H1 (cell line): Measurements from ENCODE around the gene RAB22A. TPM values are rescaled to one million over a fixed set of nuclear protein-coding genes. Genes with fewer than 3 reads are reported as not detected.

ENCODE experiments used
- CTCF ChIA-PET: fragments of 300-600 bp; sonication (Branson Sonifier 250); formaldehyde crosslinking; loops from one replicate; lab custom pipeline; 2021; ENCODE audit not compliant: partially characterized antibody; lab: Charles Lee
- POLR2A ChIA-PET: fragments of 300-600 bp; sonication (Branson Sonifier 250); formaldehyde crosslinking; loops from one replicate; lab custom pipeline; 2021; ENCODE audit warnings: inconsistent platforms; ENCODE audit not compliant: partially characterized antibody; lab: Charles Lee
- DNase-seq, 2 experiments: peaks; one replicate each; pipeline versions ENCODE4 v3.0.0 to v3.0.0-alpha.2; 2010 to 2022; ENCODE audit warnings: low spot score in 2 of 2, low read depth in 1 of 2, mixed read lengths in 1 of 2
- FAIRE-seq: peaks from 2 replicates; lab custom pipeline; 2011; peaks lifted over from hg19 to GRCh38; lab: Jason Lieb, UNC
- H2AFZ ChIP-seq: 2 replicates; pipeline ENCODE4 v1.8.1; 2012; ENCODE audit warnings: low read length, inconsistent platforms
- H2AK5ac ChIP-seq: 2 replicates; pipeline ENCODE4 v1.6.1; 2013; ENCODE audit warnings: low read depth, low read length
- H2BK120ac ChIP-seq: replicated peaks from 2 replicates; pipeline ENCODE3; 2013; ENCODE audit warnings: low read depth, low read length, inconsistent platforms
- H2BK12ac ChIP-seq: 2 replicates; pipeline ENCODE4 v1.6.1; 2013; ENCODE audit warnings: low read depth, low read length
- H2BK15ac ChIP-seq: 2 replicates; pipeline ENCODE4 v1.6.1; 2013; ENCODE audit warnings: low read length
- H2BK20ac ChIP-seq: 2 replicates; pipeline ENCODE4 v1.6.1; 2013; ENCODE audit warnings: low read length
- H2BK5ac ChIP-seq: 2 replicates; pipeline ENCODE4 v1.6.1; 2013; ENCODE audit warnings: low read depth, low read length
- H3K14ac ChIP-seq: 2 replicates; pipeline ENCODE4 v1.6.1; 2013; ENCODE audit warnings: inconsistent platforms; ENCODE audit not compliant: insufficient read length
- H3K18ac ChIP-seq: 2 replicates; pipeline ENCODE4 v1.6.1; 2013; ENCODE audit warnings: low read length; ENCODE audit errors: extremely low read depth
- H3K23ac ChIP-seq: 2 replicates; pipeline ENCODE4 v1.6.1; 2013; ENCODE audit warnings: inconsistent platforms; ENCODE audit not compliant: insufficient read length
- H3K23me2 ChIP-seq: 2 replicates; pipeline ENCODE4 v1.6.1; 2013; ENCODE audit warnings: low read depth, low read length
- H3K27ac ChIP-seq: 2 replicates; pipeline ENCODE4 v1.6.1; 2011; ENCODE audit warnings: low read depth, low read length, inconsistent platforms
- H3K27me3 ChIP-seq, 4 experiments: replicated peaks in 1 of 4; 1 replicate in 1 of 4; 2 replicates in 3 of 4; pipeline versions ENCODE4 v1.6.1 to v1.8.1; 2011 to 2013; ENCODE audit warnings: low read length in 3 of 4, mild to moderate bottlenecking in 3 of 4, inconsistent platforms in 2 of 4, mixed read lengths in 2 of 4, moderate library complexity in 1 of 4; ENCODE audit not compliant: control insufficient read depth in 3 of 4, insufficient read depth in 3 of 4; ENCODE audit errors: extremely low read depth in 1 of 4
- H3K36me3 ChIP-seq, 4 experiments: 2 replicates each; pipeline versions ENCODE4 v1.6.1 to v1.8.1; 2011 to 2013; ENCODE audit warnings: mild to moderate bottlenecking in 4 of 4, low read length in 3 of 4, moderate library complexity in 2 of 4, control low read depth in 1 of 4, inconsistent platforms in 1 of 4; ENCODE audit not compliant: insufficient read depth in 4 of 4, control insufficient read depth in 2 of 4
- H3K4ac ChIP-seq: replicated peaks from 2 replicates; pipeline ENCODE3; 2013; ENCODE audit warnings: low read length, low read depth, mixed read lengths, inconsistent platforms; ENCODE audit not compliant: insufficient read length
- H3K4me1 ChIP-seq, 4 experiments: replicated peaks in 1 of 4; 1 replicate in 1 of 4; 2 replicates in 3 of 4; pipeline versions ENCODE4 v1.6.1 to v1.8.1; 2011 to 2013; ENCODE audit warnings: low read length in 3 of 4, inconsistent platforms in 2 of 4, mixed read lengths in 1 of 4; ENCODE audit not compliant: insufficient read depth in 4 of 4, control insufficient read depth in 3 of 4
- H3K4me2 ChIP-seq, 2 experiments: 2 replicates each; pipeline versions ENCODE4 v1.6.1 to v1.8.1; 2011 to 2013; ENCODE audit warnings: low read depth in 2 of 2, low read length in 2 of 2, control low read depth in 1 of 2, inconsistent platforms in 1 of 2, mild to moderate bottlenecking in 1 of 2; ENCODE audit not compliant: insufficient read depth in 1 of 2
- H3K4me3 ChIP-seq, 4 experiments: fragments of 200-600, 300-600 bp in 1 of 4; sonication (generic), shearing (Covaris generic), sonication (Bioruptor Twin) in 1 of 4; 2 replicates each; pipeline versions ENCODE4 v1.5.1 to v1.8.1; 2011 to 2016; ENCODE audit warnings: low read length in 4 of 4, low read depth in 3 of 4, control low read depth in 2 of 4, inconsistent platforms in 2 of 4, mild to moderate bottlenecking in 2 of 4, mixed read lengths in 1 of 4, moderate library complexity in 1 of 4; ENCODE audit not compliant: insufficient read depth in 2 of 4; ENCODE audit errors: extremely low read depth in 1 of 4
- H3K56ac ChIP-seq: replicated peaks from 2 replicates; pipeline ENCODE3; 2013; ENCODE audit warnings: low read depth, mild to moderate bottlenecking, mixed read lengths, low read length, inconsistent platforms; ENCODE audit not compliant: insufficient read length
- H3K79me1 ChIP-seq: 2 replicates; pipeline ENCODE4 v1.6.1; 2013; ENCODE audit warnings: low read depth, low read length, control low read depth
- H3K79me2 ChIP-seq, 2 experiments: 2 replicates each; pipeline versions ENCODE4 v1.6.1 to v1.8.1; 2012 to 2013; ENCODE audit warnings: low read length in 2 of 2, mild to moderate bottlenecking in 2 of 2, inconsistent platforms in 1 of 2; ENCODE audit not compliant: insufficient read depth in 2 of 2, control insufficient read depth in 1 of 2
- H3K9ac ChIP-seq, 4 experiments: replicated peaks in 1 of 4; 1 replicate in 1 of 4; 2 replicates in 3 of 4; pipeline versions ENCODE4 v1.6.1 to v1.8.1; 2011 to 2013; ENCODE audit warnings: low read depth in 3 of 4, low read length in 3 of 4, control low read depth in 2 of 4, mild to moderate bottlenecking in 2 of 4, moderate library complexity in 2 of 4, inconsistent platforms in 1 of 4; ENCODE audit errors: extremely low read depth in 1 of 4
- H3K9me3 ChIP-seq, 2 experiments: 2 replicates each; pipeline versions ENCODE4 v1.6.1 to v1.8.1; 2012 to 2013; ENCODE audit warnings: mild to moderate bottlenecking in 2 of 2, moderate library complexity in 2 of 2, control low read depth in 1 of 2, inconsistent platforms in 1 of 2, low read depth in 1 of 2, low read length in 1 of 2, mixed read lengths in 1 of 2; ENCODE audit not compliant: insufficient read depth in 2 of 2
- H4K20me1 ChIP-seq, 2 experiments: replicated peaks in 1 of 2; 2 replicates each; pipeline versions ENCODE3 to v1.8.1; 2011 to 2013; ENCODE audit warnings: inconsistent platforms in 2 of 2, low read length in 2 of 2, mild to moderate bottlenecking in 1 of 2; ENCODE audit not compliant: insufficient read depth in 2 of 2, control insufficient read depth in 1 of 2
- H4K5ac ChIP-seq: 2 replicates; pipeline ENCODE4 v1.6.1; 2013; ENCODE audit warnings: low read length, low read depth, mixed read lengths, inconsistent platforms; ENCODE audit not compliant: insufficient read length
- H4K8ac ChIP-seq: 2 replicates; pipeline ENCODE4 v1.8.0; 2013; ENCODE audit warnings: mild to moderate bottlenecking, moderate library complexity, low read length, inconsistent platforms; ENCODE audit not compliant: insufficient read depth; ENCODE audit errors: extremely low read depth
- H4K91ac ChIP-seq: replicated peaks from 2 replicates; pipeline ENCODE3; 2013; ENCODE audit warnings: low read length, mixed read lengths, inconsistent platforms; ENCODE audit not compliant: insufficient read length
- BCL11A ChIP-seq, 2 experiments: IDR thresholded peaks; one replicate each; pipeline ENCODE4 v1.6.1; 2011; ENCODE audit warnings: low read depth in 2 of 2, low read length in 2 of 2, mild to moderate bottlenecking in 2 of 2
- HDAC2 ChIP-seq, 2 experiments: fragments of 300-600 bp in 1 of 2; sonication (generic) in 1 of 2; IDR thresholded peaks; 2 replicates each; pipeline ENCODE4 v1.6.1; 2011 to 2012; ENCODE audit warnings: low read depth in 2 of 2, low read length in 2 of 2, mild to moderate bottlenecking in 2 of 2, moderate library complexity in 2 of 2, borderline replicate concordance in 1 of 2, inconsistent platforms in 1 of 2
- POLR2A ChIP-seq, 2 experiments: IDR thresholded peaks; 1 replicate in 1 of 2; 2 replicates in 1 of 2; pipeline ENCODE4 v1.6.1; 2011; ENCODE audit warnings: low read depth in 2 of 2, low read length in 2 of 2, mild to moderate bottlenecking in 2 of 2; ENCODE audit errors: control extremely low read depth in 1 of 2
- WGBS, 2 experiments: shearing (Covaris generic) in 1 of 2; methylation state at CpG; one replicate each; pipeline versions ENCODE4 v1.1.6 to v1.1.7; 2013 to 2015; ENCODE audit warnings: low lambda C conversion rate in 2 of 2, mixed read lengths in 2 of 2, inconsistent platforms in 1 of 2, low coverage in 1 of 2, missing lambda C conversion rate in 1 of 2; ENCODE audit not compliant: insufficient replicate concordance in 2 of 2, insufficient coverage in 1 of 2, insufficient read length in 1 of 2; ENCODE audit errors: extremely low coverage in 1 of 2, missing lambda C conversion rate in 1 of 2; 5-methylcytosine and 5-hydroxymethylcytosine counted together
- polyA plus RNA-seq, 7 experiments: library from polyadenylated mRNA; depleted of rRNA in 3 of 7; stranded (reverse) in 5 of 7; unstranded in 2 of 7; fragments of >200 nt in 5 of 7; fragments of 200-250 nt in 2 of 7; gene quantifications; 1 replicate in 5 of 7; 2 replicates in 1 of 7; 4 replicates in 1 of 7; pipeline versions ENCODE4 v1.2.1 to v1.2.3, GENCODE V29; 2011 to 2013; ENCODE audit warnings: missing spikeins in 2 of 7, mixed read lengths in 2 of 7
- total RNA-seq: library from RNA; stranded (reverse); fragmentation: NEBNext Ultra II Directional; extraction: Animal tissue kit (Norgen Biotek cat#: 25700); gene quantifications from 2 replicates; pipeline ENCODE4 v1.2.1, GENCODE V29; 2021
- TF ChIP-seq, protein P1 (sequence below): IDR thresholded peaks from 2 replicates; pipeline ENCODE4 v1.6.1; 2012; ENCODE audit warnings: low read length, inconsistent platforms

Gene RAB22A
- total and polyA plus RNA-seq, 2 of the 8 experiments (the other 6 are each of a cell fraction or from before 2014, with no cell fraction given): 3.1 to 6.6 TPM

GRCh38 chr20:58340853-58341252, 31.3 kb downstream of the RAB22A start:
- no peak overlapping the region for H3K23ac ChIP-seq
- no peak overlapping the region for H3K9ac ChIP-seq
- CTCF ChIA-PET: interaction anchor here (1.1 to 1.7 kb wide), 3 partner anchors 93 to 119 kb away, joined by 3 to 7 read pairs (median 4); no protein-coding TSS in a partner anchor
- H3K4me3 ChIP-seq: no peak overlapping the region
- peaks cover 1 to 8% (median 4%) of the 10 kb centered on the region in 4 experiments; a peak in 6 of 7 replicates for H3K4me1 ChIP-seq
- no peak overlapping the region for H4K8ac ChIP-seq
- H3K79me2 ChIP-seq: peaks cover 0 to 3% of the 10 kb centered on the region in 2 experiments; a peak in 1 of 4 replicates
- H3K27me3 ChIP-seq: no peaks in the 10 kb centered on the region
- no peak overlapping the region for H3K4ac ChIP-seq
- no peak overlapping the region for H3K18ac ChIP-seq
- H3K79me1 ChIP-seq: peaks cover 2% of the 10 kb centered on the region; the same call in 1 of the 2 replicates
- H2AFZ ChIP-seq: no peak overlapping the region
- POLR2A ChIA-PET: interaction anchor here (0.9 kb wide), 1 partner anchor 31 kb away, joined by 3 read pairs; the partner anchor contains the start of gene RAB22A
- no peak overlapping the region for H3K56ac ChIP-seq
- no peak overlapping the region for H3K14ac ChIP-seq
- H4K5ac ChIP-seq: no peak overlapping the region
- no peak overlapping the region for H3K4me2 ChIP-seq
- FAIRE-seq (no peak), DNase-seq (no peak)
- no peak overlapping the region for H4K91ac ChIP-seq
- H2BK15ac ChIP-seq: no peak overlapping the region
- no peak overlapping the region for H2BK5ac ChIP-seq
- WGBS, 2 experiments: 83% methylated on average over 2 of the region's 2 CpGs; no CpG with 5 or more reads in 1 of the 2 experiments
- H3K23me2 ChIP-seq: no peaks in the 10 kb centered on the region
- H2BK12ac ChIP-seq: no peak overlapping the region
- no peak overlapping the region for H2BK120ac ChIP-seq
- no peak overlapping the region for H2AK5ac ChIP-seq
- H3K36me3 ChIP-seq: peaks cover 2 to 11% (median 3%) of the 10 kb centered on the region in 4 experiments; a peak in 4 of 8 replicates
- no peaks in the 10 kb centered on the region for H3K9me3 ChIP-seq
- TF ChIP-seq POLR2A (IDR thresholded peaks at IDR 0.05; ENCODE audit: control extremely low read depth in 1 of 2, low read depth in 2 of 2, low read length in 2 of 2) (no peak), HDAC2 (IDR thresholded peaks at IDR 0.05; ENCODE audit: borderline replicate concordance in 1 of 2, low read depth in 2 of 2, low read length in 2 of 2) (no peak), BCL11A (IDR thresholded peaks at IDR 0.05; ENCODE audit: low read depth in 2 of 2, low read length in 2 of 2) (no peak)
- TF ChIP-seq, protein P1, sequence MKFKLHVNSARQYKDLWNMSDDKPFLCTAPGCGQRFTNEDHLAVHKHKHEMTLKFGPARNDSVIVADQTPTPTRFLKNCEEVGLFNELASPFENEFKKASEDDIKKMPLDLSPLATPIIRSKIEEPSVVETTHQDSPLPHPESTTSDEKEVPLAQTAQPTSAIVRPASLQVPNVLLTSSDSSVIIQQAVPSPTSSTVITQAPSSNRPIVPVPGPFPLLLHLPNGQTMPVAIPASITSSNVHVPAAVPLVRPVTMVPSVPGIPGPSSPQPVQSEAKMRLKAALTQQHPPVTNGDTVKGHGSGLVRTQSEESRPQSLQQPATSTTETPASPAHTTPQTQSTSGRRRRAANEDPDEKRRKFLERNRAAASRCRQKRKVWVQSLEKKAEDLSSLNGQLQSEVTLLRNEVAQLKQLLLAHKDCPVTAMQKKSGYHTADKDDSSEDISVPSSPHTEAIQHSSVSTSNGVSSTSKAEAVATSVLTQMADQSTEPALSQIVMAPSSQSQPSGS: no peak
- TF ChIP-seq, all 59 proteins: peak for 0
- H4K20me1 ChIP-seq: peaks cover 0 to 2% of the 10 kb centered on the region in 2 experiments
- no peak overlapping the region for H3K27ac ChIP-seq
- no peak overlapping the region for H2BK20ac ChIP-seq
